ENCODE results near the gene WDR13.
"Not testable (repeated sequence)": the region's sequence is repeated elsewhere in the genome, so short reads cannot be mapped to it uniquely, and the experiment has no call there.

Gene WDR13

GRCh38 chrX:48597353-48598264 lies at the start of gene WDR13:
Gene WDR13 (plus strand): TSS chrX:48597492. CDS start chrX:48597997, 505 bp downstream.
- FAIRE-seq (peak; percentile 32), DNase-seq (ENCODE audit: insufficient read length, low spot score) (peak; percentile 93)
- no peak for TF ChIP-seq CTCF (IDR thresholded peaks at IDR 0.05; ENCODE audit: insufficient read depth, missing control alignments)

GRCh38 chrX:48548871-48549270 lies 48.4 kb upstream of the WDR13 start:
- DNase-seq (ENCODE audit: insufficient read length, low spot score) (no peak), FAIRE-seq (no peak)
- no peak for TF ChIP-seq CTCF (IDR thresholded peaks at IDR 0.05; ENCODE audit: insufficient read depth, missing control alignments)

- not testable (repeated sequence) for DNase-seq (ENCODE audit: insufficient read length, low spot score); FAIRE-seq
These were observed 41.5 kb upstream of the WDR13 start for GRCh38 chrX:48555731-48556325.

GRCh38 chrX:48558271-48558670 lies 39.0 kb upstream of the WDR13 start:
- DNase-seq (ENCODE audit: insufficient read length, low spot score) (no peak), FAIRE-seq (no peak)
- no peak for TF ChIP-seq CTCF (IDR thresholded peaks at IDR 0.05; ENCODE audit: insufficient read depth, missing control alignments)

- DNase-seq (ENCODE audit: insufficient read length, low spot score) (no peak), FAIRE-seq (no peak)
- no peak for TF ChIP-seq CTCF (IDR thresholded peaks at IDR 0.05; ENCODE audit: insufficient read depth, missing control alignments)
These were observed 37.7 kb upstream of the WDR13 start for GRCh38 chrX:48559636-48560035.

- TF ChIP-seq CTCF (IDR thresholded peaks at IDR 0.05; ENCODE audit: insufficient read depth, missing control alignments), result no peak
- DNase-seq (ENCODE audit: insufficient read length, low spot score), result no peak
- no peak for FAIRE-seq
These were observed 37.2 kb upstream of the WDR13 start for GRCh38 chrX:48560056-48560455.

GRCh38 chrX:48560681-48561080 lies 36.6 kb upstream of the WDR13 start:
- DNase-seq (ENCODE audit: insufficient read length, low spot score), result no peak
- FAIRE-seq, result no peak

More at GRCh38 chrX:48560681-48561080, 36.6 kb upstream of the WDR13 start:
- TF ChIP-seq CTCF (IDR thresholded peaks at IDR 0.05; ENCODE audit: insufficient read depth, missing control alignments), result no peak
